ENCODE measurements around the gene MRPL2. TPM values are rescaled to one million over a fixed set of nuclear protein-coding genes. Genes with fewer than 3 reads are reported as not detected.

Gene MRPL2
- total RNA-seq: 16.2 and 20.6 TPM in 2 replicates

GRCh38 chr6:43059168-43060033 is at the start of gene MRPL2, which contains the start of gene KLC4:
TSS of gene MRPL2 (minus strand) at chr6:43059434. CDS start at chr6:43059381, 53 bp downstream.
TSS of gene KLC4 (plus strand) at chr6:43059631. CDS start at chr6:43061336, 1,705 bp downstream.
- H4K20me1 ChIP-seq (ENCODE audit: insufficient read depth, low read length): no peaks in the 10 kb centered on the region
- peak within 1 kb of the TSS; percentile 87 for H2AFZ ChIP-seq (ENCODE audit: low read length)
- peak; percentile 100 for DNase-seq (ENCODE audit: insufficient read length, low spot score, missing footprints)
- peak within 1 kb of the TSS; percentile 85 for H3K27ac ChIP-seq (ENCODE audit: low read depth, low read length)
- peaks cover 18% of the 10 kb centered on the region for H3K4me1 ChIP-seq (ENCODE audit: insufficient read depth, low read length)
- peak within 1 kb of the TSS; percentile 93 for H3K4me2 ChIP-seq (ENCODE audit: insufficient read depth, low read length)
- peaks cover 12% of the 10 kb centered on the region for H3K36me3 ChIP-seq (ENCODE audit: insufficient read depth, low read length)
- H3K9me3 ChIP-seq (ENCODE audit: low read depth, low read length): no peaks in the 10 kb centered on the region
- TF ChIP-seq, protein P1, sequence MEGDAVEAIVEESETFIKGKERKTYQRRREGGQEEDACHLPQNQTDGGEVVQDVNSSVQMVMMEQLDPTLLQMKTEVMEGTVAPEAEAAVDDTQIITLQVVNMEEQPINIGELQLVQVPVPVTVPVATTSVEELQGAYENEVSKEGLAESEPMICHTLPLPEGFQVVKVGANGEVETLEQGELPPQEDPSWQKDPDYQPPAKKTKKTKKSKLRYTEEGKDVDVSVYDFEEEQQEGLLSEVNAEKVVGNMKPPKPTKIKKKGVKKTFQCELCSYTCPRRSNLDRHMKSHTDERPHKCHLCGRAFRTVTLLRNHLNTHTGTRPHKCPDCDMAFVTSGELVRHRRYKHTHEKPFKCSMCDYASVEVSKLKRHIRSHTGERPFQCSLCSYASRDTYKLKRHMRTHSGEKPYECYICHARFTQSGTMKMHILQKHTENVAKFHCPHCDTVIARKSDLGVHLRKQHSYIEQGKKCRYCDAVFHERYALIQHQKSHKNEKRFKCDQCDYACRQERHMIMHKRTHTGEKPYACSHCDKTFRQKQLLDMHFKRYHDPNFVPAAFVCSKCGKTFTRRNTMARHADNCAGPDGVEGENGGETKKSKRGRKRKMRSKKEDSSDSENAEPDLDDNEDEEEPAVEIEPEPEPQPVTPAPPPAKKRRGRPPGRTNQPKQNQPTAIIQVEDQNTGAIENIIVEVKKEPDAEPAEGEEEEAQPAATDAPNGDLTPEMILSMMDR (IDR thresholded peaks at IDR 0.05; ENCODE audit: extremely low read depth, low read depth, low read length): no peak
- H3K27me3 ChIP-seq (ENCODE audit: insufficient read depth, low read length): no peaks in the 10 kb centered on the region
- H3K4me3 ChIP-seq (ENCODE audit: insufficient read depth, low read length): peak within 1 kb of the TSS; percentile 96
- H3K79me2 ChIP-seq (ENCODE audit: insufficient read depth, low read length): peaks cover 22% of the 10 kb centered on the region

GRCh38 chr6:43107344-43108062 is 48.3 kb upstream of the MRPL2 start:
- Histone ChIP-seq H2AFZ (ENCODE audit: low read length) (no peak overlapping the region), H3K9me3 (ENCODE audit: low read depth, low read length) (no peaks in the 10 kb centered on the region), H3K36me3 (ENCODE audit: insufficient read depth, low read length) (no peaks in the 10 kb centered on the region), H4K20me1 (ENCODE audit: insufficient read depth, low read length) (peaks cover 10% of the 10 kb centered on the region), H3K4me1 (ENCODE audit: insufficient read depth, low read length) (no peaks in the 10 kb centered on the region), H3K27ac (ENCODE audit: low read depth, low read length) (no peak overlapping the region), H3K79me2 (ENCODE audit: insufficient read depth, low read length) (peaks cover 21% of the 10 kb centered on the region), H3K4me3 (ENCODE audit: insufficient read depth, low read length) (no peak overlapping the region), H3K27me3 (ENCODE audit: insufficient read depth, low read length) (no peaks in the 10 kb centered on the region), H3K4me2 (ENCODE audit: insufficient read depth, low read length) (no peak overlapping the region)
- DNase-seq (ENCODE audit: insufficient read length, low spot score, missing footprints): no peak
- TF ChIP-seq, protein P1 (IDR thresholded peaks at IDR 0.05; ENCODE audit: extremely low read depth, low read depth, low read length): no peak

DNA sequence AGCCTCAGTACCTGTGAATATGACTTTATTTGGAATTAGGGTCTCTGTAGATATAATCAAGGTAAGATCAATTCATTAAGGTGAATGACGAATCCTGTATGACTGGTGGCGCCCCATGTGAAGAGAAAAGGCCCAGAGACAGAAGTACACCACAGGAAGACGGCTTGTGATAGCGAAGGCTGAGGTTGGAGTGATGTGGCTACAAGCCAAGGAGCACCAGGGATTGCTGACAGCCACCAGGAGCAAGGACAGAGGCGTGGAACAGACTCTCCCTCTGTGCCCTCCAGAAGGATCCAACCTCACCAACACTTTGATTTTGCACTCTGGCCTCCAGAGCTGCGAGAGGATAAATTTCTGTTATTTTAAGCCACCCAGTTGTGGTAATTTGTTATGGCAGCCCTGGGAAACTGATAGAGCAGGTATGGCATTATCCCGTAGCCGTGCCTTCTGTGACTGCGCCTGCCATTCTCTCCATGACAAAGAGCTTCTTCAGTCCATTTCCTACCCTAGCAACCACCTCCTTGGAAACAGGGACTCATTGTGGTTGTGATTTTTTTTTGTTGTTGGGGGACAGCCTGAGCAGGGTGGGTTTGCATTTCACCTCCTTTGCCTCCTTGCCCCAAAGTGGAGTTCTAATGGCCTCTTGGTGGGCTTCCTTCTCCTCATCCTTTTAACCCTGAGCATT is 46.4 kb upstream of the MRPL2 start:
- no peaks in the 10 kb centered on the region for H3K9me3 ChIP-seq (ENCODE audit: low read depth, low read length)
- no peaks in the 10 kb centered on the region for H3K36me3 ChIP-seq (ENCODE audit: insufficient read depth, low read length)
- H3K27ac ChIP-seq (ENCODE audit: low read depth, low read length): no peak overlapping the region
- TF ChIP-seq, protein P1 (IDR thresholded peaks at IDR 0.05; ENCODE audit: extremely low read depth, low read depth, low read length): no peak
- H3K27me3 ChIP-seq (ENCODE audit: insufficient read depth, low read length): no peaks in the 10 kb centered on the region
- peaks cover 21% of the 10 kb centered on the region for H3K79me2 ChIP-seq (ENCODE audit: insufficient read depth, low read length)
- no peak overlapping the region for H3K4me2 ChIP-seq (ENCODE audit: insufficient read depth, low read length)
- H2AFZ ChIP-seq (ENCODE audit: low read length): no peak overlapping the region
- H4K20me1 ChIP-seq (ENCODE audit: insufficient read depth, low read length): peaks cover 16% of the 10 kb centered on the region
- no peak for DNase-seq (ENCODE audit: insufficient read length, low spot score, missing footprints)
- no peak overlapping the region for H3K4me3 ChIP-seq (ENCODE audit: insufficient read depth, low read length)
- no peaks in the 10 kb centered on the region for H3K4me1 ChIP-seq (ENCODE audit: insufficient read depth, low read length)

All from osteoblast (primary cell).